Upper lobe of left lung (tissue), 6 donors: Measurements from ENCODE around the gene AFF3. TPM values are rescaled to one million over a fixed set of nuclear protein-coding genes. Genes with fewer than 3 reads are reported as not detected.

Experiments used
- ATAC-seq, 2 donors: fragments of 200-7000 bp; cut with Tn5 transposase; one replicate each; pipeline ENCODE4 v1.9.1; 2022; ENCODE audit warnings: mild to moderate bottlenecking in 2 of 2, moderate library complexity in 2 of 2; ENCODE audit not compliant: low FRiP score in 2 of 2
- DNase-seq, 2 donors: peaks; one replicate each; pipeline ENCODE4 v3.0.0-alpha.2; 2019 to 2020
- H3K27ac ChIP-seq, 4 donors: fragments of 200-600 bp; sonication (generic); one replicate each; pipeline ENCODE4 v1.5.1; 2016 to 2019
- H3K27me3 ChIP-seq, 4 donors: fragments of 200-600 bp; sonication (generic); one replicate each; pipeline ENCODE4 v1.5.1; 2017 to 2019
- H3K36me3 ChIP-seq, 4 donors: fragments of 200-600 bp; sonication (generic); one replicate each; pipeline ENCODE4 v1.5.1; 2016 to 2019
- H3K4me1 ChIP-seq, 4 donors: fragments of 200-600 bp; sonication (generic); one replicate each; pipeline ENCODE4 v1.5.1; 2018 to 2019
- H3K4me3 ChIP-seq, 4 donors: fragments of 200-600 bp; sonication (generic); one replicate each; pipeline ENCODE4 v1.5.1; 2017 to 2019; ENCODE audit warnings: mild to moderate bottlenecking in 2 of 4, moderate library complexity in 1 of 4
- H3K9me3 ChIP-seq, 4 donors: fragments of 200-600 bp; sonication (generic); one replicate each; pipeline ENCODE4 v1.5.1; 2018 to 2019
- EP300 ChIP-seq, 4 donors: sonication (generic); formaldehyde crosslinking; IDR thresholded peaks; one replicate each; pipeline ENCODE4 v1.5.1; 2017; ENCODE audit warnings: antibody characterized with exemption in 4 of 4, control low read depth in 2 of 4
- POLR2A ChIP-seq, 4 donors: fragments of 450-650 bp; IDR thresholded peaks; one replicate each; pipeline ENCODE4 v1.5.1; 2016 to 2017; ENCODE audit warnings: antibody characterized with exemption in 4 of 4, mild to moderate bottlenecking in 2 of 4
- POLR2AphosphoS5 ChIP-seq, 2 donors: sonication (generic); formaldehyde crosslinking; IDR thresholded peaks; one replicate each; pipeline ENCODE4 v1.5.1; 2017; ENCODE audit warnings: antibody characterized with exemption in 2 of 2
- WGBS, 2 donors: methylation state at CpG; one replicate each; pipeline ENCODE4 v1.1.5; 2017 to 2018; 5-methylcytosine and 5-hydroxymethylcytosine counted together
- total RNA-seq, 6 donors: library from RNA; depleted of rRNA in 4 of 6; stranded (reverse); fragments of >200 nt in 4 of 6; gene quantifications; one replicate each; pipeline versions ENCODE4 v1.1.0 to v1.2.1, GENCODE V29; 2016 to 2021
- TF ChIP-seq, protein P1 (sequence below), 6 experiments: fragments of 450-650 bp in 4 of 6; fragments of 200-600 bp in 2 of 6; sonication (generic) in 2 of 6; IDR thresholded peaks; one replicate each; pipeline ENCODE4 v1.5.1; 2016 to 2019; ENCODE audit warnings: antibody characterized with exemption in 6 of 6
- donor health status: DM: no; HTN: no; CAD: no; lungs with moderate emphysema.
- donor health status: DM: no; HTN: yes; CAD: no; lungs with severe emphysema.

AFF3 gene
- total RNA-seq, 6 donors from 2014 or later, result 21.0 to 195 (median 47.9) TPM

DNA sequence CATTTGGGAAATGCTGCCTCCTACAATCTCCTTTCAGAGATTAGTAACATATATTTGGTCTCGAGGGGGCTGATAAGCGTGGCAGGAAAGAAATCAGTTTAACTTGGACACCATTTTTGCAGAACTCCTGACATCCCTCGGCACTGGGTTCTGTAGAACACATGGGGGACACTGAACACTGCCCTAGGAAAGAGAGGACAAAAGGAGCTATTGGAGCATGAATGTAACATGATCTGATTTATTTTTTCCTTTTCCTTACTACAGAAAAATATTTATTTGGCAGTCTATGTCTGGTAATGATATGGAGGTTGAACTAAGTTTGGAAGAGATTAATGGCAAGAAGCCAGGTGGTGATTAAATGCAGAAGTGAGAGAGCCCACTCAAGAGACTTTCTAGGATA is 153.8 kb downstream of the AFF3 start:
- H3K36me3 ChIP-seq, result peaks cover 0 to 3% (median 1%) of the 10 kb centered on the region in 4 donors
- DNase-seq (no peak), ATAC-seq (no peak)
- no peaks in the 10 kb centered on the region for H3K9me3 ChIP-seq
- no peak overlapping the region for H3K4me3 ChIP-seq
- H3K4me1 ChIP-seq, result no peaks in the 10 kb centered on the region
- H3K27ac ChIP-seq, result no peak overlapping the region
- WGBS, 2 donors, result 53 to 61% methylated on average over 3 of the region's 3 CpGs
- H3K27me3 ChIP-seq, result no peaks in the 10 kb centered on the region
- TF ChIP-seq, protein P1, sequence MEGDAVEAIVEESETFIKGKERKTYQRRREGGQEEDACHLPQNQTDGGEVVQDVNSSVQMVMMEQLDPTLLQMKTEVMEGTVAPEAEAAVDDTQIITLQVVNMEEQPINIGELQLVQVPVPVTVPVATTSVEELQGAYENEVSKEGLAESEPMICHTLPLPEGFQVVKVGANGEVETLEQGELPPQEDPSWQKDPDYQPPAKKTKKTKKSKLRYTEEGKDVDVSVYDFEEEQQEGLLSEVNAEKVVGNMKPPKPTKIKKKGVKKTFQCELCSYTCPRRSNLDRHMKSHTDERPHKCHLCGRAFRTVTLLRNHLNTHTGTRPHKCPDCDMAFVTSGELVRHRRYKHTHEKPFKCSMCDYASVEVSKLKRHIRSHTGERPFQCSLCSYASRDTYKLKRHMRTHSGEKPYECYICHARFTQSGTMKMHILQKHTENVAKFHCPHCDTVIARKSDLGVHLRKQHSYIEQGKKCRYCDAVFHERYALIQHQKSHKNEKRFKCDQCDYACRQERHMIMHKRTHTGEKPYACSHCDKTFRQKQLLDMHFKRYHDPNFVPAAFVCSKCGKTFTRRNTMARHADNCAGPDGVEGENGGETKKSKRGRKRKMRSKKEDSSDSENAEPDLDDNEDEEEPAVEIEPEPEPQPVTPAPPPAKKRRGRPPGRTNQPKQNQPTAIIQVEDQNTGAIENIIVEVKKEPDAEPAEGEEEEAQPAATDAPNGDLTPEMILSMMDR (IDR thresholded peaks at IDR 0.05), result no peak
- no peak for TF ChIP-seq EP300 (IDR thresholded peaks at IDR 0.05)
- TF ChIP-seq POLR2AphosphoS5 (IDR thresholded peaks at IDR 0.05), result no peak
- no peak for TF ChIP-seq POLR2A (IDR thresholded peaks at IDR 0.05)

DNA sequence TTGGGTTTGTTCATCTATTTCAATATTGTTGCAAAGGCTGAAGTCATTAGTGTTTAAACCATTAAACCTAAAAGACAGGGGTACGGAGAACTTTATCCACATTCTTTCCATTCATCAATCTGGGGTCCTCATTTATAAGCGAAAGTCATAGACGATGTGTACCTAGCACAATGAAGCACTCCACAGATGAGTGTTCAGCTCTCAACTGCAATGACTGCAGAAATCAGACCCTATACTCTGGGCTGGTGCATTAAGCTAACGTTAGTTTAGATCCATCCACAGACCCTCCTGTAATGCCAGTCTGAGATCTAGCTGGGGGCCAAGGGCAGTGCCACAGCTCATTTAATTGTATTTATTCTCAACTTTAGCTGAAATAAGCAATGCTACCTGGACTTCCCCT is 155.2 kb downstream of the AFF3 start:
- no peak overlapping the region for H3K4me3 ChIP-seq
- H3K27ac ChIP-seq, result no peak overlapping the region
- no peaks in the 10 kb centered on the region for H3K9me3 ChIP-seq
- WGBS, 2 donors, result 85 to 95% methylated on average over 4 of the region's 4 CpGs
- no peak for TF ChIP-seq POLR2A (IDR thresholded peaks at IDR 0.05)
- no peak for TF ChIP-seq POLR2AphosphoS5 (IDR thresholded peaks at IDR 0.05)
- TF ChIP-seq, protein P1 (IDR thresholded peaks at IDR 0.05), result no peak
- TF ChIP-seq EP300 (IDR thresholded peaks at IDR 0.05), result no peak
- H3K27me3 ChIP-seq, result no peaks in the 10 kb centered on the region
- H3K36me3 ChIP-seq, result peaks cover 0 to 3% (median 1%) of the 10 kb centered on the region in 4 donors
- DNase-seq (no peak), ATAC-seq (no peak)
- no peaks in the 10 kb centered on the region for H3K4me1 ChIP-seq

DNA sequence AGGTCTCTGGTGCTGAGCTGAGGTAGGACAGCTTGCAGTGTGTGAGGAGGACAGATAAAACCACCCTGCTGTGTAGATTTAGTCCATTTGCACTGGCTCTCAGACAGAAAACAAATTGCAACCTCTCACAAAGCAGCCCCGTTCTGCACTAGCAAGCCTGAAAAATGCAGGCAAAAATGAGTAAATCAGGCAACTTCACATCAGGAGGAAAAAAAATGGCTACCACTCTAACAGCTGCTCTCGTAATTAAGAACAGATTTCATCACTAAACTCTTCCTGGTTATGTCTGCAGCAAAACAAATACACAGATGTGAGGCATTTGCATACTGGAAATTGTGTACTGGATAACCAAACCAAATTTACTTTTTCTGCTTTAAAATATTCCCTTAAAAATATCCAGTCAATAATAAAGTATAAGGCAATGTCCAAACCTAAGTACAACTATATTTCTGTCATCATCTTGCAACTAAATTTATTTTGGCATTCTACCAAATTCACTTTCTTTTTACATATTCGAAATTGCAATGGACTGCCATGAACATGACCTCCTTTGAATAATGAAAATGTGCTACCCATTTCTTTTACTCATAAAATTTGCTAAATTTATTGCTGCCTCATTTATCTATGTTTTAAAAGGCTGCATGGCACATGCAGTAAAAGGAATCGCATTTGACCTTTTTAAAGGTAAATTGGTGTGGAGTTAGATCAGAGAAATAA is 157.4 kb downstream of the AFF3 start:
- no peaks in the 10 kb centered on the region for H3K36me3 ChIP-seq
- H3K27me3 ChIP-seq, result no peaks in the 10 kb centered on the region
- no peak for ATAC-seq
- H3K4me1 ChIP-seq, result no peaks in the 10 kb centered on the region
- TF ChIP-seq POLR2AphosphoS5 (IDR thresholded peaks at IDR 0.05), result no peak
- TF ChIP-seq EP300 (IDR thresholded peaks at IDR 0.05), result no peak
- no peak for TF ChIP-seq POLR2A (IDR thresholded peaks at IDR 0.05)
- TF ChIP-seq, protein P1 (IDR thresholded peaks at IDR 0.05), result no peak
- H3K9me3 ChIP-seq, result no peaks in the 10 kb centered on the region
- H3K4me3 ChIP-seq, result no peak overlapping the region
- WGBS, 2 donors, result 59 to 60% methylated on average over 4 of the region's 4 CpGs
- no peak for DNase-seq
- H3K27ac ChIP-seq, result no peak overlapping the region

DNA sequence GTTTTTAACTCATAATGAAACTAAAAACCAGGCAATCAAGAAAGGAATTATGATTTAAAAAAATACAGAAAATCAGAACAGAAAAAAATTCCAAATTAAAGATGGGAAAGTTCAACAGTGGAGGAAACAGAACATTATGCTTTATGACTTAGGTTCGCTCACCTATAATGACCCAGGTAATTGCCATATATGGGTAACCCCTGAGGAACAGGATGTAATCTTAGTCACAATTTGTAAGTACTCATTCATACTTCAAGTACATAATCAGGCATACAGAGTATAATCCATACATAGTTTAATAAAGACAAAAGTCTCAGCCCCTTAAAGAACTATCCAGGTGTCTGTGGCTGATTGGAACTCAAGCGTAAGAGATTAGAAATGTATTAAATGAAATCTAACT is 159.6 kb downstream of the AFF3 start:
- H3K4me1 ChIP-seq, result no peaks in the 10 kb centered on the region
- 95 to 97% methylated on average over 2 of the region's 2 CpGs for WGBS, 2 donors
- no peaks in the 10 kb centered on the region for H3K36me3 ChIP-seq
- H3K27ac ChIP-seq, result no peak overlapping the region
- TF ChIP-seq POLR2A (IDR thresholded peaks at IDR 0.05), result no peak
- no peak for TF ChIP-seq POLR2AphosphoS5 (IDR thresholded peaks at IDR 0.05)
- TF ChIP-seq, protein P1 (IDR thresholded peaks at IDR 0.05), result no peak
- TF ChIP-seq EP300 (IDR thresholded peaks at IDR 0.05), result no peak
- H3K9me3 ChIP-seq, result no peaks in the 10 kb centered on the region
- H3K4me3 ChIP-seq, result no peak overlapping the region
- no peaks in the 10 kb centered on the region for H3K27me3 ChIP-seq
- DNase-seq (no peak), ATAC-seq (no peak)

DNA sequence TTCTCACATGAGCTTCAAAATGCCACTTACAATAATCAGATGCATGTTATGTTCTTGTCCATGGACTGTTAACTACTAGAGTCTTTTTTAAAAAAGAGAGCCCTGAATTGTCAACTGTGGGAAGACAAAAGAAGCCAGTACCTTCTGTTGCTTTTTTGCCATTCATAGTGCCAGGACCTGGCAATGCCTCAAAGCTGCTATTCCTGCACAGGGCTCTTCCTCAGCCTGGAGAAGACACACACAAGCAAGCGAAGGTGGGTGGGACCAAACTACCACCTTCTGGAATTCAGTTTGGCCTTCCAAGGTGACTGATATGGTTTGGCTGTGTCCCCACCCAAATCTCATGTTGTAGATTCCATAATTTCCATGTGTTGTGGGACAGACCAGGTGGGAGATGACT is 160.6 kb downstream of the AFF3 start:
- H3K36me3 ChIP-seq, result no peaks in the 10 kb centered on the region
- ATAC-seq (no peak), DNase-seq (no peak)
- no peak overlapping the region for H3K27ac ChIP-seq
- WGBS, 2 donors, result 80 to 100% methylated on average over 1 of the region's 1 CpG
- H3K4me3 ChIP-seq, result no peak overlapping the region
- TF ChIP-seq POLR2A (IDR thresholded peaks at IDR 0.05) (no peak), POLR2AphosphoS5 (IDR thresholded peaks at IDR 0.05) (no peak), EP300 (IDR thresholded peaks at IDR 0.05) (no peak)
- TF ChIP-seq, protein P1 (IDR thresholded peaks at IDR 0.05), result no peak
- no peaks in the 10 kb centered on the region for H3K9me3 ChIP-seq
- H3K27me3 ChIP-seq, result no peaks in the 10 kb centered on the region
- no peaks in the 10 kb centered on the region for H3K4me1 ChIP-seq
